Measurements from ENCODE around the gene IDI2.
A peak's percentile ranks its signal among the peaks of the same experiment; 100 is the strongest.

The IDI2 gene

GRCh38 chr10:994836-995558 lies 30.7 kb downstream of the IDI2 start:
- H3K27ac ChIP-seq, result no peak overlapping the region
- TF ChIP-seq CTCF (conservative IDR thresholded peaks at IDR 0.05) (no peak), ZFX (IDR thresholded peaks at IDR 0.05) (no peak)

GRCh38 chr10:992871-993270 lies 32.8 kb downstream of the IDI2 start:
- H3K27ac ChIP-seq, result no peak overlapping the region
- TF ChIP-seq ZFX (IDR thresholded peaks at IDR 0.05) (no peak), CTCF (conservative IDR thresholded peaks at IDR 0.05) (no peak)

DNA sequence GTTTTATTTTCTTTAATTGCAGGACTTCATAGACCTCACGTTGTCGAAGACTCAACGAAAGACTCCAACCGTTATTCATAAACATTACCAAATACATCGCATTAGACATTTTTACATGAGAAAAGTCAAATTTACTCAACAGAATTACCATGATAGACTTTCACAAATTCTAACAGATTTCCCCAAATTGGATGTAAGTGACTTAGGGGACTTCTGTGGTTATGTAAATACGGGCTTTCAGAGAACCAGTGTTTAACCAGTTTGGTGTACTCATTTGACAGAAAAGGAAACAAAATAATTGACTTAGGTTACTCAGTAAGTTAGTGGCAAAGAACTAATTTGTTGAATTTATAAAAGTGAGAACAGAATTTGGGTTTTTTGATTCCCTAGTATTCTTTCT lies 33.2 kb downstream of the IDI2 start:
- H3K27ac ChIP-seq, result no peak overlapping the region
- TF ChIP-seq CTCF (conservative IDR thresholded peaks at IDR 0.05), result no peak
- TF ChIP-seq ZFX (IDR thresholded peaks at IDR 0.05), result no peak

GRCh38 chr10:990808-991207 lies 34.9 kb downstream of the IDI2 start:
- TF ChIP-seq CTCF (conservative IDR thresholded peaks at IDR 0.05) (no peak), ZFX (IDR thresholded peaks at IDR 0.05) (no peak)
- H3K27ac ChIP-seq, result no peak overlapping the region

- TF ChIP-seq CTCF (conservative IDR thresholded peaks at IDR 0.05) (no peak), ZFX (IDR thresholded peaks at IDR 0.05) (no peak)
Measured at GRCh38 chr10:988667-989545, 36.8 kb downstream of the IDI2 start.

GRCh38 chr10:987870-988666 lies 37.6 kb downstream of the IDI2 start, which contains the start of gene GTPBP4:
TSS of gene GTPBP4 (plus strand) at chr10:988434. CDS start at chr10:988480, 46 bp downstream.
- H3K27ac ChIP-seq, result peak within 1 kb of the TSS; percentile 92

More at GRCh38 chr10:988667-989545, 36.8 kb downstream of the IDI2 start:
- peak overlapping the region; percentile 92 for H3K27ac ChIP-seq

More at GRCh38 chr10:987870-988666, 37.6 kb downstream of the IDI2 start, which contains the start of gene GTPBP4:
- TF ChIP-seq CTCF (conservative IDR thresholded peaks at IDR 0.05) (no peak), ZFX (IDR thresholded peaks at IDR 0.05) (peak; percentile 66; the same call in 1 of the 2 replicates)

Measured in C4-2B (cell line).